Left hindlimb (tissue), 1 donor: ENCODE measurements around the gene MTA1.

Experiments
- DNase-seq: peaks from one replicate; pipeline ENCODE4 v3.0.0-alpha.2; 2018

MTA1 gene

GRCh38 chr14:105501504-105502291 lies 82.1 kb downstream of the MTA1 start:
- DNase-seq, result no peak

GRCh38 chr14:105502446-105503295 lies 83.0 kb downstream of the MTA1 start:
- DNase-seq, result no peak

- no peak for DNase-seq
These were observed 83.6 kb downstream of the MTA1 start for GRCh38 chr14:105503296-105503640.

- no peak for DNase-seq
These were observed 84.5 kb downstream of the MTA1 start for GRCh38 chr14:105503935-105504692.

GRCh38 chr14:105505101-105505500 lies 85.5 kb downstream of the MTA1 start:
- DNase-seq, result no peak

GRCh38 chr14:105507247-105507646 lies 87.6 kb downstream of the MTA1 start:
- DNase-seq, result no peak

- no peak for DNase-seq
These were observed 88.4 kb downstream of the MTA1 start for GRCh38 chr14:105508069-105508468.

GRCh38 chr14:105508601-105509000 lies 89.0 kb downstream of the MTA1 start:
- DNase-seq, result no peak

- DNase-seq, result no peak
These were observed 97.5 kb downstream of the MTA1 start for GRCh38 chr14:105517096-105517495.

GRCh38 chr14:105519946-105520698 lies 100.5 kb downstream of the MTA1 start:
- no peak for DNase-seq
